ENCODE measurements around the gene MSRB1.

Gene MSRB1, protein sequence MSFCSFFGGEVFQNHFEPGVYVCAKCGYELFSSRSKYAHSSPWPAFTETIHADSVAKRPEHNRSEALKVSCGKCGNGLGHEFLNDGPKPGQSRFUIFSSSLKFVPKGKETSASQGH

DNA sequence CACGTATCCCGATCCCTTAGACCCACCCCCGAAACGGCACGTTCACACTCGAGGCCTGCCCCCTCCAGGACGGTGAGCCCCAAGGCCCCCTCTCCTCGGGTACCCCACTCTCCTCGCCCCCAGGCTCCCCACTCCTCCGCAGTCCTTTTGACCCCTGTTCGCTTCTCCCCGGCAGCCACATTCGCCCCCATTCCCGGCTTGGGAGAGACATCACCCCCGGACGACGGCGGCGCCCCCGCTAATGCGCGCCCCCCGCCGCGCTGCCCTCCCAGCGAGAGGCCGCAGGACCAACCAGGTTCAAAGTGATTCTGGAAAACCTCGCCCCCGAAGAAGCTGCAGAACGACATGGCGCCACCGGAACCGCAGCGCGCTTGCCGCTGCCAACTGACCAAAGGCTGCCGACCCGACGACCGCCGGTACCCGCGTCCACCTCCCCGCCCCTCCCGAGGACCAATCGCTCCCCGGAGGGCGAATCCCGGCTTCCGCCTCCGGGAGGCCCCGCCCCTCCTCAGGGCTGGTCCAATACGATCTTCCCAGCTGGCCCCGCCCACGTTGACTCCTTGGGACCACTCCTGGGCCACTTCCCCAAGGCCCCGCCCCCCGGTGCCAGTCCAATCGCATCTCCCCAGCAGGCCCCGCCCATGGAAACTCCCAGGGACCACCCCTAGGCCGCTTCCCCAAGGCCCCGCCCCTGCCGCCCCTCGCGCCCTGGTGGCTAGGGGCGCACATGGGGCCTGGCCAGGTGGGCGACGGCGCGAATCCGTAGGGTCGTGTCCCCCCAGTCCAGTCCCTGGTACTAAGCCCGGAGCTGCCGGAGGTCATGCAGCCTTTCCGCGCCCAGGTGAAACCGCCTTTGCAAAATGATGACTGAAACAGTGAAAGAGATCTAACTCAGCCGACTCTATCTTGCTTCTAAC lies at the start of gene MSRB1:
Gene MSRB1 (minus strand): TSS at position 390 of the 917 bp plus-strand sequence. CDS start 43 bp downstream, at position 347.
- DNase-seq: peak; percentile 96

- DNase-seq: no peak
These were observed 49.1 kb upstream of the MSRB1 start for GRCh38 chr16:1991948-1992703.

- DNase-seq: no peak
These were observed 48.6 kb upstream of the MSRB1 start for GRCh38 chr16:1991588-1991947.

DNA sequence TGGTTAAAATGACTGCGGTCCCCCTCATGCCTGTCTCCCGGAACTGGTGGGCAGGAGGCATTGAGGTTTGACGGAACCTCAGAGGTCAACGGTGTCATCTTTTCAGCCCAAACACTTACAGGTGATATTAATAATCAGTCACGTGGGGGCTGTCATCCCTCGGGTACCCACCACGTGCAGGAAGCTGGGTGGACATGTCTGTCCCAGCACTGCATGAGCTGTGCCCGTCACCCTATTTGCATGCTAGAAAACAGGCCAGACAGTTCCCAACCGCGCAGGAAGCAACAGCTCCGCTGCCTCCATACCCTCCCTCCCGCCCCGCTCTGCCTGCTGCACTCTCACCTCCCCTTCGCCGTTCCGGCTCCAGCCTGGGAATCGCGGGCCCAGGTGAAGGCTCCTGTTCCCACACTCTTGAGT lies 48.1 kb upstream of the MSRB1 start:
- no peak for DNase-seq

- DNase-seq: no peak
These were observed 47.5 kb upstream of the MSRB1 start for GRCh38 chr16:1990351-1991134.

DNA sequence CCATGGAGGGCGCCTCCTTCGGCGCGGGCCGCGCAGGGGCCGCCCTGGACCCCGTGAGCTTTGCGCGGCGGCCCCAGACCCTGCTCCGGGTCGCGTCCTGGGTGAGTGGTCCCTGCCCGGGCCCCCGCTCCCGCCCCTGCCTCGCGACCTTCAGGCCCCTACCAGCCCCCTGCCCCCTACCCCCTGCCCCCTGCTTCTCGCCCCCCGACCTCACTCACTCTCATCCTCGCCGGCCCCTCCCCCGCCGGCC lies 47.0 kb upstream of the MSRB1 start:
- no peak for DNase-seq

DNA sequence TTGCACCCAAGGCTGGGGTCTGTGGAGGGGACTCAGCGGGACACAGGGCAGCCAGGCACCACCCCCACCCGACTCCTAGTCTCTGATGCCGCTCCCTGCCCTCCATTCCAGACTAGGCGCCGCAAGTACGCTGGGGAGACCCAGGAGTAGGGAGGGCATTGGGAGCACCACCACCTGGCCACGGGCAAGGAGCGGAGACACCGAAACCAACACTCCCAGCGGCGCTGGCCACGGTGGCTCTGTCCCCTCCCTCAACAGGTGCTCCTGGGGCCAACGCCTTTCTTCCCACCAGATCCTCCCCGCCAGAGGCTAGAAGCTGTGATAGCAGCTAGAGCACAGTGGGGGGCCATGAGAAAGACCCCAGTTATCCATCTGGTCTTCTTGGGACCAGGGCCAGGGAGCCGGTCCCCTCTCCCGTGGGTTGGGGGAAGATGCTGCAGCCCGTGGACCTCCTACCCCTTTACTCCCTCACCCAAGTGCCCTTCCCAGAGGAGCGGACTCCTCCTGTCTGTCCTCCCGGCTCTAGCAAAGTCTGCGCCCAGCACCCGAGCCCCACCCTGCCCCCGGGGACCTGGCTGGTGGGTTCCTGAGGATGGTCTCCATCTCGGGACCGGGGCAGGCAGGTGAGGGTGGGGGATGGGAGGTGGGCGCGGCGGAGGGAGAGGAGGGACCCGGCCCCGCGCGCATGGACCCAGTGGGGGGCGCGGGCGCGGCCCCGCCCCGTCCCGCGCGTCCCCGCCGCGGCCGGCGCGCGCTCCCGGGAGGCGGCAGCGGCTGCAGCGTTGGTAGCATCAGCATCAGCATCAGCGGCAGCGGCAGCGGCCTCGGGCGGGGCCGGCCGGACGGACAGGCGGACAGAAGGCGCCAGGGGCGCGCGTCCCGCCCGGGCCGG lies 46.5 kb upstream of the MSRB1 start, which contains the start of gene SYNGR3:
Gene SYNGR3 (plus strand): TSS at position 762 of the 892 bp plus-strand sequence. CDS start 133 bp downstream, outside the sequence.
- no peak for DNase-seq

- DNase-seq: no peak
These were observed 44.2 kb upstream of the MSRB1 start for GRCh38 chr16:1987198-1987597.

GRCh38 chr16:1985466-1986150 lies 42.6 kb upstream of the MSRB1 start:
- DNase-seq: no peak

- DNase-seq: no peak
These were observed 41.6 kb upstream of the MSRB1 start for GRCh38 chr16:1984347-1985225.

- DNase-seq: peak; percentile 82
These were observed 40.7 kb upstream of the MSRB1 start, which contains the start of gene GFER for GRCh38 chr16:1983544-1984346. TSS of gene GFER (plus strand) at chr16:1984193. CDS start at chr16:1984219, 26 bp downstream.

DNA sequence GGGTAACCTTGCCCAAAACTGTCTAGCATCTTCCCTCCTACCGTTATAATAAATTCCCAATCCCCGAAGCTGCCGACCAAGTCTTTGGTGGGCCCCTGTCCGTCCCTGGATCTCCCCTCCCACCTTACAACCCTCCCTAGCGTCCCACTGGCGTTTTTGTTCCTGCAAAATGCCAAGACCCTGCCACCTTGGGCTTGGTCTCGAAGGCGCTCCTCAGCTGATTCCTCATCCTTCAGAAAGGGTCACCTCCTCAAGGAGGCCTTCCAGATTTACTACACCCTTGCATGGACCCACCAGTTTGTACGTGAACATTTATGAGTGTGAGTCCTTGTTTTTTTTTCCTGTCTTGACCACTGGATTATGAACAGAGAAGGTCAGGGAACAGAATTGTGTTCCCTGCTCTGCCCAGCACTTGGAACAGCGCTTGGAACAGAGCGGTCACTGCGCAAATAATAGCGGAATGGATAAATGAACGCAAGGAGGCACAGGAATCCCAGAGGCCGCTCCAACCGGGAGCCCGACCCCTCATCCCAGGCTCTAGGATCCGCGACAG lies 40.1 kb upstream of the MSRB1 start:
- DNase-seq: no peak

DNA sequence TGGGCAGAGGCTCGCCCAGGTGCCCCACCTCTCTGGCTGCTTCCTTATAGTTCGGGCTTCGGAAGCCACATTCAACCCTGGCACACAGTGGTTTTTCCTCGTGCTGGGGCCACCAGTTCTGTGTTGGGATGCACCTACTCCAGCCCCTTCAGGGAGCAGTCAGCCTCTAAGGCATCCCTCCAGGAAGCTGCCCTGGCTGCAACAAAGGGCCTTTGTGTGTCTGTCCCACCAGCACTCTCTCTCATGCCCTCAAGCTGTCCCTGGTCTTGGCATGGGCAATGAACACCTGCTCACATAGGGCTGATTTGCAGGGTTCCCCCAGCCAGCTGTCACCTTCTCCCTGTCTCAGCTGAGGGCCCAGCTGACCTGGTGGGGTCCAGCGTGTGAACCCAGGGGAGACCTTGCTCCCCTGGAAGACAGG lies 39.0 kb upstream of the MSRB1 start:
- DNase-seq: peak; percentile 5

DNA sequence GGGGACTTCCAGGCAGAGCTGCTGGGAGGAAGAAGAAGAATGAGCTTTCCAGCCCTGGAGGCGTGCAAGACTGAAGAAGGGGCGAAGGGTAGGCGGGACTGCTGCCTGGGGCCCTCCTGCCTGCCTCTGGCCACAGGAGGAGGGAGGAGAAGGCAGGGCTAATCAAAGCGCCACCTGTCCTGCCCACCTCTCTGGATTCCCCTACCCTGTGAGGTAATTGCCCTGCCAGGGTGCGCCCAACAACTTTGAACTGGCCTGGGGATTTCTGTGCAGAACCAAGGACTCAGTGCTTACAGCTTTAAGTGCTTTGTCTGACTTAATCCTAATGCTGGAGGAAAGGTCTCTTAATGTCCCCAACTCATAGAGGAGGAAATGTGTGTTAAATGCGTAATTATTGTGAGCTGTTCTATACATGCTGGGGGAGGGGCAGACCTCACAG lies 38.4 kb upstream of the MSRB1 start, which contains the start of gene NOXO1:
Gene NOXO1 (minus strand): TSS at position 72 of the 439 bp plus-strand sequence. CDS start 290 bp downstream, outside the sequence.
- DNase-seq: no peak

DNA sequence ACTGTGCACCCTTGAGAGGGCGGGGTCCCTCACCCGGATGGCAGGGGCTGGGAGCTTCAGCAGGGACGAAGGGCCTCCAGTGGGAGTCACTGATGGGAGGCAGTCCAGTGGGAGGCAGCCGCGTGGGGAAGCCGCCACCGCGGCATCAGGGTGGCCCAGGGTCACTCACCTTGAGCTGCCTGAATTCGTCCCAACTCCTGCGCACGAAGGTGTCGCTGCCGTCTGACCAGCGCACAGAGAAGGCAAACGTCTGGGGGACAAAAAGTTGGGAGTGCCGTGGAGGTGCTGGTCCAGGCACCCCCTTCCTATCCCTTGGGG lies 37.7 kb upstream of the MSRB1 start:
- no peak for DNase-seq

DNA sequence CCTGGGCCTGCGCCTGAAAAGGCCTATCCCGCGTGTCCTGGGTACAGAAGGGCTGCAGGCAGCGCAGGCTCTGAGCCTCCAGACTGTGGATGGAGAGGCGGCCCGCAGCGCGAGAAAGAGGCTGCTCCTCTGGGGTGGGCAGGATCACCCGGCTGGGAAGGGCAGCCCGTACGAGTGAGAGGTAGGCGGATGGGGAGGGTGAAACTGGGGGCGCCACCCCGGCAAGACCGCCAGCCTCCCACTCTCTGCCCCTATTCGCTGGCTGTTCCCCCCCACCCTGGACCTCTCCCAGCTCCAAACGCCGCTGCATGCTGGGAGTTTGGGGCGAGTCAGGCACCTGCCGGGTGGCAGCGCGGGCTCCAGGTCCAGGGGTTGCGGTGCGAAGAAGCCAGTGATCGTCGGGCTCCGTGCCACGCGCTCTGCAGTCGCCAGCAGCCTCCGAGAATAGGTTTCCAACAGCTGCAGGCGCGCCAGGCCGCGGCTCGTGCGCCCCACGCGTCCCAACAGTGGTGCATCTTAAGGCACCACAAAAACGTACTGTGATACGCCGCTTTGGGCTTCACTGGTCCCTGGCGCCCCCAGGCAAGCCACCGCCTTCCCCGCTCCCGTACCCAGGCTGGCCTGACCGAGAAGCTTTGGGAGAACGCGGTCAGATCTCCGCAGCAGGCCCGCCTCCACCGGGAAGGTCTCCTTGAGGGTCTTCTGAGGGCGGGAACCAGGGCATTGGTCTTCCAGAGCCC lies 37.2 kb upstream of the MSRB1 start:
- DNase-seq: no peak

DNA sequence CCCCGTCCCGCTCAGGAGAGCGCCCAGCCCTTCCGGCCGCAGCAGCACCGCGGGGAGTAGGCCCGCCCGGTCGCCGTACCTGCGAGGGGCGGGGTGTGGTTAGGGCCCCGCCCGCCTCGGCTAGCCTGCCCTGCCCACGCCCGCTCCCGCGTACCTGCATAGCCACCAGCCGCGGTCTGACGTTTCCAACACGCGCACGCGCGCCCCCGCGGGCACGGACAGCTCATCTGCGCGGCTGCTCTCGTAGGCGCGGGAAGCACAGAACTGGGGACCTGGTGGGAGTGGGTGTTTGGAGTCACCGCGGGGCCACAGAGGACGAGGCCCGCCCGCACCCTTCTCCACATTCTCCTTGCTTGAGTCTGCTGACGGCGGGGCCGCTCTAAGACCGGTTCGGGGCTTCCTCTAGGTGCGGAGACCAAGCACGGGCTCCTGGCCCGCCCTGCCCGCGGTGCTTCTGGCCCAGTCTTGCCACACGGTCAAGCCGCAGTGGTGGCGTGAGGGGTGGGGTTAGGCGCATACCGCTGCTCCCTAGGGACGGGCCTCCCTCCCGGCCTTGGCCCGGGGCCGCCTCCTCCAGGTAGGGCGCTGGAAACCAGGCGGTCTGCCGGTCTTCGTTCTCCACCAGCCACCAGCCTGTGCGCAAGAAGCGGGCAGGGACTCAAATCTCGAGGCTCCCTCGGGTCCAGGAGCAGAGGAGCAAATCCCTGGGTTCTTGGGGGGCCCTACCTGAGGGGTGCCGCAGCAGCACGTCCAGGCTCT lies 36.5 kb upstream of the MSRB1 start:
- peak; percentile 75 for DNase-seq

Measured in DMS153 (cell line).